K562 treated with DMSO at 1 percent for 48 hours (cell line): ENCODE results near the gene GPBP1. TPM values are rescaled to one million over a fixed set of nuclear protein-coding genes. Genes with fewer than 3 reads are reported as not detected.

Experiments
- total RNA-seq: library from RNA; unstranded; fragments of 300-600 nt; gene quantifications from 2 replicates; pipeline ENCODE4 v1.2.3, GENCODE V29; 2022; ENCODE audit warnings: low replicate concordance; ENCODE audit errors: extremely low read depth

Gene GPBP1
- total RNA-seq: not detected in 2 replicates

GRCh38 chr5:57173319-57174127, at the start of gene GPBP1:
Gene GPBP1, plus strand, starts transcription at chr5:57174059. Its CDS starts 40,072 bp downstream, at chr5:57214131.

Other genes starting within 250 kb of the GPBP1 start
- gene MIER3, start 221.9 kb upstream of the GPBP1 start, total RNA-seq: not detected in 2 replicates